Stimulated activated CD8-positive, alpha-beta memory T cell treated with anti-CD3 and anti-CD28 coated beads, Interleukin-4, amount 100 ng/mL, for 4 hours (primary cell): ENCODE results near the gene SYPL1.

ENCODE experiments used
- DNase-seq, 2 donors: peaks; one replicate each; pipeline ENCODE4 v3.0.0-alpha.2; 2020; ENCODE audit warnings: low read depth in 2 of 2, low spot score in 1 of 2

SYPL1 gene

GRCh38 chr7:106068538-106068961 lies 43.6 kb downstream of the SYPL1 start:
- DNase-seq: no peak

- no peak for DNase-seq
Observed at GRCh38 chr7:106067678-106068077, 44.4 kb downstream of the SYPL1 start.

- DNase-seq: no peak
Observed at GRCh38 chr7:106065575-106066500, 46.3 kb downstream of the SYPL1 start.

- DNase-seq: no peak
Observed at GRCh38 chr7:106064771-106065574, 47.1 kb downstream of the SYPL1 start.

- DNase-seq: no peak
Observed at GRCh38 chr7:106064316-106064715, 47.8 kb downstream of the SYPL1 start.

GRCh38 chr7:106063692-106064091 lies 48.4 kb downstream of the SYPL1 start:
- DNase-seq: no peak

- DNase-seq: no peak
Observed at GRCh38 chr7:106063024-106063423, 49.1 kb downstream of the SYPL1 start.

- DNase-seq: no peak
Observed at GRCh38 chr7:106062521-106062931, 49.6 kb downstream of the SYPL1 start.

- DNase-seq: no peak
Observed at GRCh38 chr7:106062006-106062405, 50.1 kb downstream of the SYPL1 start.

- no peak for DNase-seq
Observed at GRCh38 chr7:106061301-106061979, 50.7 kb downstream of the SYPL1 start.

- no peak for DNase-seq
Observed at GRCh38 chr7:106060394-106060920, 51.7 kb downstream of the SYPL1 start.

- no peak for DNase-seq
Observed at GRCh38 chr7:106059556-106059955, 52.6 kb downstream of the SYPL1 start.

GRCh38 chr7:106058928-106059324 lies 53.2 kb downstream of the SYPL1 start:
- DNase-seq: no peak

- DNase-seq: no peak
Observed at GRCh38 chr7:106057962-106058927, 53.9 kb downstream of the SYPL1 start.

- DNase-seq: no peak
Observed at GRCh38 chr7:106057204-106057961, 54.7 kb downstream of the SYPL1 start.

GRCh38 chr7:106056513-106057203 lies 55.5 kb downstream of the SYPL1 start:
- DNase-seq: peak; percentile 36 to 41

GRCh38 chr7:106054971-106055532 lies 57.1 kb downstream of the SYPL1 start:
- no peak for DNase-seq

- no peak for DNase-seq
Observed at GRCh38 chr7:106054156-106054910, 57.8 kb downstream of the SYPL1 start.
